NB4 (cell line): ENCODE data around the gene CNPY2.
"Not testable (repeated sequence)": the region's sequence is repeated elsewhere in the genome, so short reads cannot be mapped to it uniquely, and the experiment has no call there.

Experiments used
- DNase-seq: peaks from one replicate; pipeline ENCODE4 v3.0.0; 2010; ENCODE audit warnings: low read depth
- H3K4me3 ChIP-seq: one replicate; pipeline ENCODE4 v1.5.1; 2011; ENCODE audit warnings: mild to moderate bottlenecking, low read depth, low read length, moderate library complexity
- CTCF ChIP-seq: IDR thresholded peaks from one replicate; pipeline ENCODE4 v1.5.1; 2012; ENCODE audit warnings: low read depth, low read length
- MAX ChIP-seq: IDR thresholded peaks from 2 replicates; pipeline ENCODE4 v1.6.1; 2011; ENCODE audit warnings: low read depth, low read length
- MYC ChIP-seq: IDR thresholded peaks from 2 replicates; pipeline ENCODE4 v1.6.1; 2011; ENCODE audit warnings: low read depth, low read length
- POLR2A ChIP-seq: IDR thresholded peaks from 2 replicates; pipeline ENCODE4 v1.6.1; 2011; ENCODE audit warnings: mild to moderate bottlenecking; ENCODE audit not compliant: insufficient read length; ENCODE audit errors: extremely low read depth

CNPY2 gene

GRCh38 chr12:56296295-56296694 is 19.5 kb downstream of the CNPY2 start:
- TF ChIP-seq MAX (no peak), MYC (no peak), CTCF (no peak), POLR2A (no peak)
- DNase-seq = no peak
- no peak overlapping the region for H3K4me3 ChIP-seq

- H3K4me3 ChIP-seq = no peak overlapping the region
- DNase-seq = no peak
- TF ChIP-seq MYC = no peak
- no peak for TF ChIP-seq MAX
- TF ChIP-seq POLR2A = no peak
- no peak for TF ChIP-seq CTCF
Measured at GRCh38 chr12:56293795-56294194, 22.0 kb downstream of the CNPY2 start.

- DNase-seq = peak; percentile 61
- H3K4me3 ChIP-seq = no peak overlapping the region
Measured at GRCh38 chr12:56288705-56289387, 26.9 kb downstream of the CNPY2 start.

GRCh38 chr12:56286044-56286830 is 29.6 kb downstream of the CNPY2 start:
- TF ChIP-seq POLR2A (no peak), MAX (no peak), MYC (no peak), CTCF (no peak)
- no peak overlapping the region for H3K4me3 ChIP-seq
- no peak for DNase-seq

More at GRCh38 chr12:56288705-56289387, 26.9 kb downstream of the CNPY2 start:
- no peak for TF ChIP-seq CTCF
- no peak for TF ChIP-seq MAX
- TF ChIP-seq POLR2A = no peak
- TF ChIP-seq MYC = no peak

- not testable (repeated sequence) for H3K4me3 ChIP-seq, DNase-seq
Measured at GRCh38 chr12:56284263-56284662, 31.5 kb downstream of the CNPY2 start.

- H3K4me3 ChIP-seq = no peak overlapping the region
- TF ChIP-seq CTCF (no peak), MYC (no peak), POLR2A (no peak), MAX (no peak)
- no peak for DNase-seq
Measured at GRCh38 chr12:56282579-56282978, 33.2 kb downstream of the CNPY2 start.
